ENCODE results near the gene MAPRE3.
A peak's percentile ranks its signal among the peaks of the same experiment; 100 is the strongest.

MAPRE3 gene

DNA sequence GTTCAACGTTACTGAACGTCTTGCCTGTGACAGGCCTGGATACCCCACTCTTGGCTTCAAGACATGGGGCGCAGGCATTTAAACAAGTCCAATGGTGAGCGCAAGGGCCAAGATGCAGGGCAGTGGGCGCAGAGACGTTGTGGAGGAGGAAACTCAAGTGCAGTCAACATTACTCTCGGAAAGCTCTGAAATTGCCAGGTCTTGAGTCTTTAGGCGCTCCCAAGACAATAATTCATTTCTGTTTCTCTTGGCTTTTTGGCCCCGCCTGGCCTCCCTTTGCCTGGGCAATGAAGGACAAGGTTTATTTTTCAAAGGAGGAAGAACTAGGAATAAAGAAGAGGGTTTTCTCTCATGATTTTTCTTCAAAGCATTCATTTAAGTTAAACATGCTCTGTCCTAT lies 49.0 kb downstream of the MAPRE3 start:
- H3K4me3 ChIP-seq (replicated peaks in 1 of 2; ENCODE audit: low read depth in 2 of 2, low read length in 2 of 2), result no peak overlapping the region
- TF ChIP-seq, protein P1, sequence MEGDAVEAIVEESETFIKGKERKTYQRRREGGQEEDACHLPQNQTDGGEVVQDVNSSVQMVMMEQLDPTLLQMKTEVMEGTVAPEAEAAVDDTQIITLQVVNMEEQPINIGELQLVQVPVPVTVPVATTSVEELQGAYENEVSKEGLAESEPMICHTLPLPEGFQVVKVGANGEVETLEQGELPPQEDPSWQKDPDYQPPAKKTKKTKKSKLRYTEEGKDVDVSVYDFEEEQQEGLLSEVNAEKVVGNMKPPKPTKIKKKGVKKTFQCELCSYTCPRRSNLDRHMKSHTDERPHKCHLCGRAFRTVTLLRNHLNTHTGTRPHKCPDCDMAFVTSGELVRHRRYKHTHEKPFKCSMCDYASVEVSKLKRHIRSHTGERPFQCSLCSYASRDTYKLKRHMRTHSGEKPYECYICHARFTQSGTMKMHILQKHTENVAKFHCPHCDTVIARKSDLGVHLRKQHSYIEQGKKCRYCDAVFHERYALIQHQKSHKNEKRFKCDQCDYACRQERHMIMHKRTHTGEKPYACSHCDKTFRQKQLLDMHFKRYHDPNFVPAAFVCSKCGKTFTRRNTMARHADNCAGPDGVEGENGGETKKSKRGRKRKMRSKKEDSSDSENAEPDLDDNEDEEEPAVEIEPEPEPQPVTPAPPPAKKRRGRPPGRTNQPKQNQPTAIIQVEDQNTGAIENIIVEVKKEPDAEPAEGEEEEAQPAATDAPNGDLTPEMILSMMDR (IDR thresholded peaks at IDR 0.05; ENCODE audit: low read depth, low read length), result no peak
- no peak for DNase-seq (ENCODE audit: low read depth in 2 of 2)

DNA sequence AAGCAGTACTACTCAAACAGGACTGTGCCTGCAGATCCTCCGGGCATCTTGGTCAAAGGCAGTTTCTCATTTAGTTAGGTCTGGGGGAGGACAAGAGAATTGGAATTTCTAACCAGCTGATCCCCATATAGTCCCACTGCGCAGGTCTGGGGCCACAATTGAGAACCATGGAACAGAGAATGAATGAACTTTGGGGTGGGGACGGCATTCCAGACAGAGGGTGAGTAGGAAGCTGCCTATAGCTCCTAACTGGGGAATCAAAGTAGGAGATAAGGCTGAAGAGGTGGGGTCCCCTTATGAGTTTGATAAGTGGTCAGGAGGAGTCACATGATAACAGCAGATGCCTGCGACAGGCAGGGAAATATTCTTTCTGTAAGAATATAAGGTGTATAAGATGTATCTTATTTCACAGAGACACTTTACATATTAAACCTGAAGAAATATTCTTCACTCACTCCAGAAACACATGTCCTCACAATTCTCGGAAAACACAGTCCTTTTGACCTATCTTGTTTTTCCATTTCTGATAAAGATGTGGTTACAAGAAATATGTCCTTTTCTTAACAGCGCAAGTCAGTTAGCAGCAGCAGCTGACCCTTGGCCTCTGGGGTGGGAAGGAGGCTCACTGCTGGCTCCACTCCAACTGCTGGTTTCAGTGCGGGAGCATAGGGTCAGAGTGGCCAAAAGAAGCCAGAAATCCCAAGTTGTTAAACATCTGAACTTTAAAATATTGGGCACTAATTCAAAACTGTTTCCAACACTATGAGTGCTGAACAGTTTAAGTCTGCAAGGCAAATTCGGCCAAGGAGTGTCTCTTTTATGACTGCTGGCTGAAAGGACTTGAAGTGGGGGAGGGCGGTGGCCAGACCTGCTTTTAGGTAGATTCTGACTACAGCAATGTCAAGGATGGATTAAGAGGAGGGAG lies 49.8 kb downstream of the MAPRE3 start:
- peak in 1 of 2 donors; percentile 92 for DNase-seq (ENCODE audit: low read depth in 2 of 2)
- H3K4me3 ChIP-seq (replicated peaks in 1 of 2; ENCODE audit: low read depth in 2 of 2, low read length in 2 of 2), result no peak overlapping the region
- TF ChIP-seq, protein P1 (IDR thresholded peaks at IDR 0.05; ENCODE audit: low read depth, low read length), result no peak

DNA sequence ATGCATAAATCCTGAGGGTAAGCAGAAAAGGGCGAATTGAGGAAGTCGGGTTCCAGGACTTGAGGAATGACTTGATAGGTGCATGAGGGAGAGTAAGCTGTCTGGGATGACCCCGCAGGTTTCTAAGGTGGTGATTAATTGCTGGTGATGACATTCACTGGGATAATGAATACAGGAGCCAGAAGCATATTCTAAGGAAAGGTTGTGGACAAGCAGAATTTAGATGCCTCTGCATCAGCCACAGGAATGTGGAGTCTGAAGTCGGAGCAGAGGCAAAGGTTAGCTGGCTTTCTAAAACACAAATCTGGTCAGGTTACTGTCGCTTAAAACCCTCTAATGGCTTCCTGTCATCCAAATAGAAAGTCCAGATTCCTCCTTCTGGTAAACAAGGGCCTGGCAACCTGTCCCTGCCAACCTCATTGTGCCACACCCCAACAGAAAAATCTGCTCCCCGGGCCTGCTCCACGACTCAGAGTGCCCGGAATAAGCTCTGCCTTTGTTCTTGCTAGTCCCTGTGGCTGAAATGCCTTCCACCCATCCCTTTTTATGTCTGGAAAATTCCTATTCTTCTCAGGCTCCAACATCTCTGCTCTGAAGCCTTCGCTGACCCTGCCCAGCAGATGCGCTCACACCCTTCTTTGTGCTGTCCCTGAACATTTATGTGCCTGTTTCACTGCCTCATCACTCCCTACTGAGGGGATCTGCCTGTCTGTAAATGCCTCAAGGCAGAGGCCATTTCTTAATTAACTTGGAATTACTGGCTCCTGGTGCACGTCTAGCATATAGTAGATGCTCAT lies 51.0 kb downstream of the MAPRE3 start:
- H3K4me3 ChIP-seq (replicated peaks in 1 of 2; ENCODE audit: low read depth in 2 of 2, low read length in 2 of 2), result no peak overlapping the region
- TF ChIP-seq, protein P1 (IDR thresholded peaks at IDR 0.05; ENCODE audit: low read depth, low read length), result no peak
- peak in 1 of 2 donors; percentile 40 for DNase-seq (ENCODE audit: low read depth in 2 of 2)

DNA sequence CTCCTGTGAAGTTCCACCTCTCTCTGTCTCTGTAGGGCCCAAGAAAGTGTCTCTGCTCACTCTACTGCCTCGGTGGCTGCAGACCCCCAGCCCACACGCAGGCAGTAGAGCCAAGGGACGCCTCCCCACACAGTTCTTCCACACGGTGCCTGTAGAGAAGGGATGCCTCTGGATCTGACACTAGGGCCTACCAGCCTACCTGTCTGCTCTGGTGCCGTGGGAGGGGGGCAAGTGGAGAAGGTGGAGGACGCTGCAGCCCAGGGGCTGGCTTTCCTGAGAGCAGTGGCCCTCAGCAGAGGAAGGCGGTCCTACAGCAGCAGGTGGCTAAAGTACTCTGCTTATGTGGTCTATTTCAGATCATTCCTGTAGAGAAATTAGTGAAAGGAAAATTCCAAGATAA lies 53.3 kb downstream of the MAPRE3 start:
- no peak overlapping the region for H3K4me3 ChIP-seq (replicated peaks in 1 of 2; ENCODE audit: low read depth in 2 of 2, low read length in 2 of 2)
- no peak for DNase-seq (ENCODE audit: low read depth in 2 of 2)
- TF ChIP-seq, protein P1 (IDR thresholded peaks at IDR 0.05; ENCODE audit: low read depth, low read length), result no peak

DNA sequence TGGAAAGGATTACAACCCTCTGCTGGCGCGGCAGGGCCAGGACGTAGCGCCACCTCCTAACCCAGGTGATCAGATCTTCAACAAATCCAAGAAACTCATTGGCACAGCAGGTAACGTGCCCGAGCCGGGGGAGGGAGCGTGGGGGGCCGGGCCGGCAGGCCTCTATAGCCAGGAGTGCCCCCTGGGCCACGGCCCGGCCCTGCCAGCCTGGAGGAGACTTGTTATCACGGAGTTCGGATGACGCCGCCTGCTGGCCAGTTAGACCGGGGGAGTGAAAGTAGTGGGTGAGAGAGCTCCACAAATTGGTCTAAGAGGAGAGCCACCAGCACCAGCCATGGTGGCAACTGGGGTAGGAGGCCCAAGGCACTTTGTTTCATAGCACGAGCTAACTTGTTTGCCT lies 53.8 kb downstream of the MAPRE3 start:
- no peak overlapping the region for H3K4me3 ChIP-seq (replicated peaks in 1 of 2; ENCODE audit: low read depth in 2 of 2, low read length in 2 of 2)
- TF ChIP-seq, protein P1 (IDR thresholded peaks at IDR 0.05; ENCODE audit: low read depth, low read length), result peak; percentile 6
- no peak for DNase-seq (ENCODE audit: low read depth in 2 of 2)

DNA sequence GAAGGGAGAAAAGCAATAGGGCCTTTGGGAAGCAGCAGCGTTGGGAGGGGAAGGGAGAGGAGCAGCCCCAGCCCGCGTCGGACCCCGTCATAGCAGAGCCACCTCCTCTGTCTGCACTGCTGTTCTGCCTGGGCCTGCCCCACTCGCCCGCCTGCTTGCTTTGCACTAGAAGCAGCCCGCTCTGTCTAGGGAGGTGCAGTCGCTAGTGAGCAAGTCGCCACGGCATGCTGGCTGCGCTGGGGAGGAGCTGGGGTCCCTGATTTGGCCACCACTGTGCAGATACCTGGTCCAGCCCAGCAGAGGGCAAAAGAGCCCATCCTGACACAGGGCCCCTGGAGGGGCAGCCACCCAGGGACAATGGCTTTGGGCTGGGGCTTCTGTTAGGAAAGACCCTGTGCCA lies 54.4 kb downstream of the MAPRE3 start:
- TF ChIP-seq, protein P1 (IDR thresholded peaks at IDR 0.05; ENCODE audit: low read depth, low read length), result no peak
- H3K4me3 ChIP-seq (replicated peaks in 1 of 2; ENCODE audit: low read depth in 2 of 2, low read length in 2 of 2), result no peak overlapping the region
- no peak for DNase-seq (ENCODE audit: low read depth in 2 of 2)
